ENCODE data around the gene TNS1. TPM values are rescaled to one million over a fixed set of nuclear protein-coding genes. Genes with fewer than 3 reads are reported as not detected.

The TNS1 gene
- total RNA-seq, 1 donor from 2014 or later: 14.5 TPM

GRCh38 chr2:217905395-217905794 is 97.4 kb downstream of the TNS1 start:
- no peaks in the 10 kb centered on the region for H3K9me3 Mint-ChIP-seq
- no peaks in the 10 kb centered on the region for H3K36me3 Mint-ChIP-seq (ENCODE audit: low read depth)
- H3K4me3 Mint-ChIP-seq: no peak overlapping the region
- no peak for TF ChIP-seq CTCF (conservative IDR thresholded peaks at IDR 0.05)
- peaks cover 15% of the 10 kb centered on the region for H3K4me1 Mint-ChIP-seq
- no peak overlapping the region for H3K27ac Mint-ChIP-seq (ENCODE audit: unreplicated experiment)
- no peak for DNase-seq (ENCODE audit: low read depth, low spot score)
- no peaks in the 10 kb centered on the region for H3K27me3 Mint-ChIP-seq (ENCODE audit: low read depth)

DNA sequence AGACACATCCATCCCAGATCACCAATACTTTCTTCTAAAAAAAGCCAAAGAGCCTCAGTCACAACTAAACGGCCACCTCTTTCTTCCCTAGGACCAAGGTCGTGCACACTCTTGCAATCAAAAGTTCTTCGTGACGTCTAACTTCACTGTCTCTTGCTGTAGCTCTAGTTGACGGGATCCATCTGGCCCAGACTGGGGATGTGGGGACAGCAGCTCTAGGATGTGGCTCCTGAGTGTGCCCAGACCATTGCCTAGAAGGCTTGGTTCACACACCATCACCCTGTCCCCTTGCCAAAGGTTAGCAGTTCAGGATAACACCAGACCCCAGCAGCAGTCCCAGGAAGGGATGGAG is 98.2 kb downstream of the TNS1 start:
- H3K9me3 Mint-ChIP-seq: no peaks in the 10 kb centered on the region
- no peaks in the 10 kb centered on the region for H3K36me3 Mint-ChIP-seq (ENCODE audit: low read depth)
- no peak overlapping the region for H3K4me3 Mint-ChIP-seq
- H3K27ac Mint-ChIP-seq (ENCODE audit: unreplicated experiment): peak overlapping the region; percentile 2
- no peak for DNase-seq (ENCODE audit: low read depth, low spot score)
- no peaks in the 10 kb centered on the region for H3K27me3 Mint-ChIP-seq (ENCODE audit: low read depth)
- peaks cover 15% of the 10 kb centered on the region for H3K4me1 Mint-ChIP-seq
- TF ChIP-seq CTCF (conservative IDR thresholded peaks at IDR 0.05): no peak

DNA sequence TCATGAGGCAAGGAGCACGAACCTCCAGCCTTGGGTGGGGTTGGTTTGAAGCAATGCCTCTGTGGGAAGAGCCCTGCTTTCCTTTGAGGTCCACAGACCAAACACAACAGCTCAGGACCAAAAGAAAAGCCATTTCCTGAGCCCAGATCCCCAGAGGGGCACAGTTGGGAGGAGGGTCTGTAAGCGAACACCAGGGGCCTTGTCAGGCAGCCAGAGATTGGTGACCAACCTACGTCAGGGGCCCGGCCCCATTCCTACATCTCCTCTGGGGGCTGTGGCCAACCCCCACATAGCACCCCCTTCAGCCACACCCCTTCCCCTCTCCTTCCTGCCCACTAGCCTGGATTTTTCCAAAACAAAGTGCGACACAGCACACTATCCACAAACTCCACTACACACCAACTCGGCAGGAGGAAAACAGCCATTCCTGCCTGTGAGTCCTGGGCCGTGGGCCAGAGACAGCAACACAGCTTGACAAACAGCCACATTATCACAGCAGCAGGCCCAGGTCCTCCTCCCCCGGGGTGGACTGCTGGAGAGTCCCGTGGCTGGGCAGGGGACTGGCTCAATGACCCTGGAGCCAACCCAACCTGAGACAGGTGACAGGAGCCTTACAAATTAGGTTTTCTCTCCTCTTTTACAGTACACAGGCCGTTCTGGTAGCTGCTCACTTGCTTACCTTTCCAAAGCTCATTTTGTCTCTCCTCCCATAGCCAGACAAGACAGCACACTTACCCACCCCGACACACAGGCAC is 98.8 kb downstream of the TNS1 start:
- Mint-ChIP-seq H3K9me3 (no peaks in the 10 kb centered on the region), H3K27ac (ENCODE audit: unreplicated experiment) (peak overlapping the region; percentile 2), H3K36me3 (ENCODE audit: low read depth) (no peaks in the 10 kb centered on the region), H3K27me3 (ENCODE audit: low read depth) (no peaks in the 10 kb centered on the region), H3K4me3 (no peak overlapping the region), H3K4me1 (peaks cover 15% of the 10 kb centered on the region)
- DNase-seq (ENCODE audit: low read depth, low spot score): no peak
- no peak for TF ChIP-seq CTCF (conservative IDR thresholded peaks at IDR 0.05)

- no peaks in the 10 kb centered on the region for H3K36me3 Mint-ChIP-seq (ENCODE audit: low read depth)
- H3K27ac Mint-ChIP-seq (ENCODE audit: unreplicated experiment): no peak overlapping the region
- H3K4me3 Mint-ChIP-seq: no peak overlapping the region
- DNase-seq (ENCODE audit: low read depth, low spot score): no peak
- H3K4me1 Mint-ChIP-seq: peaks cover 15% of the 10 kb centered on the region
- TF ChIP-seq CTCF (conservative IDR thresholded peaks at IDR 0.05): no peak
- no peaks in the 10 kb centered on the region for H3K27me3 Mint-ChIP-seq (ENCODE audit: low read depth)
- no peaks in the 10 kb centered on the region for H3K9me3 Mint-ChIP-seq
Measured at GRCh38 chr2:217903142-217903858, 99.5 kb downstream of the TNS1 start.

- H3K4me3 Mint-ChIP-seq: no peak overlapping the region
- TF ChIP-seq CTCF (conservative IDR thresholded peaks at IDR 0.05): no peak
- H3K9me3 Mint-ChIP-seq: no peaks in the 10 kb centered on the region
- no peak for DNase-seq (ENCODE audit: low read depth, low spot score)
- H3K27me3 Mint-ChIP-seq (ENCODE audit: low read depth): no peaks in the 10 kb centered on the region
- no peak overlapping the region for H3K27ac Mint-ChIP-seq (ENCODE audit: unreplicated experiment)
- H3K4me1 Mint-ChIP-seq: peaks cover 15% of the 10 kb centered on the region
- H3K36me3 Mint-ChIP-seq (ENCODE audit: low read depth): no peaks in the 10 kb centered on the region
Measured at GRCh38 chr2:217902379-217903141, 100.2 kb downstream of the TNS1 start.

All from neural crest cell (in vitro differentiated cells).